Nephron progenitor cell (in vitro differentiated cells): Measurements from ENCODE around the gene BTG2.

ENCODE experiments used
- DNase-seq: peaks from one replicate; pipeline ENCODE4 v3.0.0; 2021
- H3K27ac Mint-ChIP-seq: 2 replicates; pipeline ENCODE4 v1.8.0; 2021; ENCODE audit warnings: mild to moderate bottlenecking, moderate library complexity, mixed read lengths
- H3K27me3 Mint-ChIP-seq: 2 replicates; pipeline ENCODE4 v1.8.0; 2021; ENCODE audit warnings: mild to moderate bottlenecking, low read depth, mixed read lengths; ENCODE audit not compliant: poor library complexity
- H3K36me3 Mint-ChIP-seq: 2 replicates; pipeline ENCODE4 v1.8.0; 2021; ENCODE audit warnings: low read depth, mixed read lengths
- H3K4me1 Mint-ChIP-seq: 2 replicates; pipeline ENCODE4 v1.8.0; 2021; ENCODE audit warnings: mixed read lengths
- H3K4me3 Mint-ChIP-seq: 2 replicates; pipeline ENCODE4 v1.8.0; 2021; ENCODE audit warnings: mild to moderate bottlenecking, moderate library complexity, mixed read lengths
- H3K9me3 Mint-ChIP-seq: 2 replicates; pipeline ENCODE4 v1.8.0; 2021; ENCODE audit warnings: mild to moderate bottlenecking, moderate library complexity, mixed read lengths
- TF ChIP-seq, protein P1 (sequence below): fragments of 200-600 bp; sonication (generic); IDR thresholded peaks from 2 replicates; pipeline ENCODE4 v1.5.0; 2021; ENCODE audit warnings: antibody characterized with exemption

Gene BTG2

DNA sequence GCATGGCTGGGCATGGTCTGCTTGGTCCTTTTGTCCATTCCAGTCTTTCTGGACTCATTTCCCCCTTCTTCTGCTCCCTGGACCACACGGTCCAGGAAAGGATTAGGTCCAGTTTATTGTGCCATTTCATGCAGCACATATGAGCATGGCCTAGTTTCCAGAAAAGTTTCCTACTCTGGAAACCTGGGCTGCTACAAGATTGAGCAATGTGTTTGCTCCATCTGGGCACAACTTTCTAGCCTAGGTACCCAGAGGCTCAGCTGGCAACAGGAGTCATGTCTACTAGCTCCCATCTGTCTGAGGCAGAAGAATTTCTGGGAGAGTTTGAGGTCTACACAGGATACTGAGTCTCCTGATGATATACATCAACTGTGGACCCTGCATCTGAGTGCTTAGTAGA, 30.8 kb downstream of the BTG2 start:
- no peak overlapping the region for H3K27ac Mint-ChIP-seq
- TF ChIP-seq, protein P1, sequence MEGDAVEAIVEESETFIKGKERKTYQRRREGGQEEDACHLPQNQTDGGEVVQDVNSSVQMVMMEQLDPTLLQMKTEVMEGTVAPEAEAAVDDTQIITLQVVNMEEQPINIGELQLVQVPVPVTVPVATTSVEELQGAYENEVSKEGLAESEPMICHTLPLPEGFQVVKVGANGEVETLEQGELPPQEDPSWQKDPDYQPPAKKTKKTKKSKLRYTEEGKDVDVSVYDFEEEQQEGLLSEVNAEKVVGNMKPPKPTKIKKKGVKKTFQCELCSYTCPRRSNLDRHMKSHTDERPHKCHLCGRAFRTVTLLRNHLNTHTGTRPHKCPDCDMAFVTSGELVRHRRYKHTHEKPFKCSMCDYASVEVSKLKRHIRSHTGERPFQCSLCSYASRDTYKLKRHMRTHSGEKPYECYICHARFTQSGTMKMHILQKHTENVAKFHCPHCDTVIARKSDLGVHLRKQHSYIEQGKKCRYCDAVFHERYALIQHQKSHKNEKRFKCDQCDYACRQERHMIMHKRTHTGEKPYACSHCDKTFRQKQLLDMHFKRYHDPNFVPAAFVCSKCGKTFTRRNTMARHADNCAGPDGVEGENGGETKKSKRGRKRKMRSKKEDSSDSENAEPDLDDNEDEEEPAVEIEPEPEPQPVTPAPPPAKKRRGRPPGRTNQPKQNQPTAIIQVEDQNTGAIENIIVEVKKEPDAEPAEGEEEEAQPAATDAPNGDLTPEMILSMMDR = no peak

DNA sequence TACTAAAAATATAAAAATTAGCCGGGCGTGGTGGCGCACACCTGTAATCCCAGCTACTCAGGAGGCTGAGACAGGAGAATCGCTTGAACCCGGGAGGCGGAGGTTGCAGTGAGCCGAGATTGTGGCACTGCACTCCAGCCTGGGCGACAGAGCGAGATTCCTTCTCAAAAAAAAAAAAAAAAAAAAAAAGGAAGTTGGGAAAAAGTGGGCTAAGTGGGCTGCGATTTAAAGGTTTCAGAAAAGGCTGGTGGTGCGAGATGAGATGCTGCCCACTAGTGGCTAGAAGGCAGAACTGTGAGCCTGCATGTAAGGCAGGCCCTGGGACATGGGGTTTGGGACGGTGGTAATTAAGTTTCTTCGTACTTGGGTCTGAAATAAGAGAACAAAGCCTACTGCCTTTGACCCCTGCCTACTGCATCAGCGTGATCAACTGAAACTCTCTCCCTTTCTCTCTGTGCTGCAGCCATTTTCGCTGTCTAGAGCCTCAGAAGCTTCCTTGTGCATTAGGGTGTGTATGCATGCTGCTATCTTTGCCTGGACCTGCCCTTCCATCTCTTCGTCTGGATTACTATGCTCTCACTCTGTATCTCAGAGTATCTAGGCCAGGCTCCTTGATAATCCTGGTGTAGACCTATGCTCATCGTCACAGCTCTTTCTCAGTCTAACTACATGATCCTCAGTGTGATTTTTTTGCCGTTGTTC, 33.2 kb downstream of the BTG2 start:
- peak; percentile 64 for DNase-seq
- TF ChIP-seq, protein P1 = peak; percentile 90
- Mint-ChIP-seq H3K27ac (no peak overlapping the region), H3K4me1 (peaks cover 43% of the 10 kb centered on the region), H3K9me3 (no peaks in the 10 kb centered on the region), H3K27me3 (peaks cover 32% of the 10 kb centered on the region), H3K4me3 (no peak overlapping the region), H3K36me3 (no peaks in the 10 kb centered on the region)

More for the DNA sequence above, 30.8 kb downstream of the BTG2 start:
- Mint-ChIP-seq H3K9me3 (no peaks in the 10 kb centered on the region), H3K4me1 (peaks cover 22% of the 10 kb centered on the region), H3K27me3 (peaks cover 20% of the 10 kb centered on the region), H3K4me3 (no peak overlapping the region), H3K36me3 (no peaks in the 10 kb centered on the region)
- no peak for DNase-seq

DNA sequence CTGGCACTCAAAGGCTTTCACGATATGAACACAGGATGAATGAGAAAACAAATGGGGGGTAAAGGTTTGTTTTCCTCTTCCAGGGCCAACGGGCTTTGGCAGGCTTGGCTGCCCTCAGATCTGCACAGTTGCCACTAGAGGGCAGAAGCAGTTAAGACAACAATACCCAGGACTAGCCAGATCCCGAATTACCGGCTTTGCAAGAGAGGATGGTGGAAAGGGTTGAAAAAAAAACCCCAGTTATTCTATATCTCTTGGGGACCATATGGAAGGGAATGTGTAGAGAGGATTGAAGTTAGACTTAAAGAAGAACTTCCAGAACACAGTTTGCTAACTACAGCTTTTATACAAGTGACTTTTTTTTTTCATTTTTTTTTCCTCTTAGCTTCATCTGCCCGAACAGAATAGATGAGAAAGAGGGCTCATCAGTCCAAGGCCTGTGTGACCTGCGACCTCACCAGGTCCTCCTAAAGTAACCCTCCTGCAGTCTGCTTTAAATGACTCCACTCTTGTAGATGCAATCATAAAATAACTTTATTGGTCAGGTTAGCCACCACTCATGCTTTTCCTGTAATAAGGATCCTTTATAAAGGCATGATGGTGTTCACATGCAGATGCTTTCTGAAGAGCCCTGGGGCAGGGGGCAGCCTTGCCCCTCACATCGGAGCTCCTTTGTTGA, 34.9 kb downstream of the BTG2 start:
- peak; percentile 68 for DNase-seq
- TF ChIP-seq, protein P1 = peak; percentile 86
- Mint-ChIP-seq H3K4me1 (peaks cover 61% of the 10 kb centered on the region), H3K27ac (no peak overlapping the region), H3K9me3 (no peaks in the 10 kb centered on the region), H3K36me3 (no peaks in the 10 kb centered on the region), H3K27me3 (peaks cover 30% of the 10 kb centered on the region), H3K4me3 (no peak overlapping the region)

DNA sequence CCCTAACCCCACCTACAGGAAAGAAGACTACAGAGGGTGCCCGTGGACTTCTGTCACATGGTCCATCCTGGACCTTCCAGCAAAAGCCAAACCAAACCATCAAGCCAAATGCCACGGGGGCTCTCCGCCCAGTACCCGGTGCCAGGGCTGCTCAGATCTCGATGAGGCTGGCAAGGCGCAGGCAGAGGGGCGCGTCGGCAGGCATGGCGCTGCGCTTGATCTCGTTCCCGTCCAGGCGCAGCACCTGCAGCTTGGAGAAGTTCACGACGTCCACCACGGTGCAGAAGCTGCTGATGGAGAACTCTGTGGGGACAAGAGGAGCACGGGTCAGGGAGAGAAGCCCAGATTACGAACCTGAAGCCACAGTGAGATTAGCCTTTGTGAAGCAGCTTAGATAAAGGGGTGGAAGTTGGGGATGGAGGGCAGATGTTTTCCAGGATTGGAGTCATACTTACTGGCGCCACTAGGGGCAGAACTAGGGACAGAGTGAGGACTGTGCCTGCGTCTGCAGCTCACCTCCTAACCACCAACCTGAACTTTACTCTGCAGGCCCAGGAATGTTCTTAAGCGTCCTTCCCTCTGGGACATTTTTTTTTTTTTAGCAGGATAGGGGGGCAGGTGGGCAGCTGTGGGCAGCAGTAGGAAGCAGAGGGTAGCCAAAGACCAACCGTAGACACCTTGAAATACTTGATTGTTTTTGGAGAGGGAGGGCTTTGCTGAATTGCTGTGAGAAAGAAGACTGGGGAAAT, 37.0 kb downstream of the BTG2 start:
- DNase-seq = peak; percentile 77
- Mint-ChIP-seq H3K27ac (no peak overlapping the region), H3K4me3 (no peak overlapping the region), H3K36me3 (no peaks in the 10 kb centered on the region), H3K27me3 (peaks cover 35% of the 10 kb centered on the region), H3K9me3 (no peaks in the 10 kb centered on the region), H3K4me1 (peaks cover 79% of the 10 kb centered on the region)
- TF ChIP-seq, protein P1 = peak; percentile 74

DNA sequence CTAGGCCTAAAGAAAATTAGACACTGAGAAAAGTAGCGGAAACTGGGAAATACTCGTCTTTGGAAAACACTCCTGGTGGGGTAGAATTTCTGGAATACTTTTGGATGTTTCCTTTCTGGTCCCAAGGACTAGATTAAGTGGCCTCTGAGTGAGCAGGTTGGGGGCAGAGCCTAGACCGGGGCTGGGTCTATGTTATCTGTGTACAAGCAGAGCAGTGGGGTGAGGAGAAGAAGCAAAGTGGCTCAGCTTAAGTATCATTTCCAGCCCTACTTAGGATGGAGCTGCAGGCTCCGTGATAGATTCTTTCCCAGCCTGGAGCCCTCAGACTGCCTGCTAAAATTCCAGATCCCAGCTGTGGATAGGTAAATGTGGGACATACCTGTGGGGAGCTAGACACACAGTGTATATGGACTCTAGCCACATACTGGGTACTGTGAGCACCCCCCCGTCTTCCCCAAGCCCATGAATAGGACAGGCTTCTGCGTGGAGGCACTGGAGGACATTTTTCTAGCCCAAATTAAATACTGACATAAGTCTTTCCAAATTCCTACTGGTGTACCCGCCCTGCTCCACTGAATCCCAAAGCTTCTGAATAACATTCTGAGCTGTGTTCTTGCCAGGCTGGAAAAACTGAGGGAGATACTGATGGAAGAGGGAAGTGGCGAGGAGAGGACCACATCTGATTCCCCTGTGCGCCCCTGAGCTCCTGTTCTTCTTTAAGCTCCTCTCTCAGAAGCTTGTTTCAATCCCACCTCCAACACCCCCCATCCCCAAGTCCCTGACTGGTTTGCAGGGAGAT, 38.8 kb downstream of the BTG2 start:
- no peak overlapping the region for H3K27ac Mint-ChIP-seq
- no peak overlapping the region for H3K4me3 Mint-ChIP-seq
- H3K27me3 Mint-ChIP-seq = peaks cover 39% of the 10 kb centered on the region
- peaks cover 76% of the 10 kb centered on the region for H3K4me1 Mint-ChIP-seq
- no peak for DNase-seq
- no peaks in the 10 kb centered on the region for H3K9me3 Mint-ChIP-seq
- TF ChIP-seq, protein P1 = no peak
- peaks cover 5% of the 10 kb centered on the region for H3K36me3 Mint-ChIP-seq
